ENCODE results near the gene IFT80.

GRCh38 chr3:160400702-160401150 is 1.7 kb upstream of the IFT80 start:
- TF ChIP-seq EP300 (IDR thresholded peaks at IDR 0.05), result no peak
- no peak for TF ChIP-seq CTCF (IDR thresholded peaks at IDR 0.05)
